PC-9 (cell line): ENCODE measurements around the gene OAS1. TPM values are rescaled to one million over a fixed set of nuclear protein-coding genes. Genes with fewer than 3 reads are reported as not detected.
A peak's percentile ranks its signal among the peaks of the same experiment; 100 is the strongest.

Source experiments
- BruUV-seq: library from RNA; stranded (reverse); fragments of 400-500 nt; replicated peaks from 2 replicates; lab custom pipeline; 2021; lab: Mats Ljungman, UMichigan
- CTCF ChIA-PET: fragments of 300-600 bp; sonication (Branson Sonifier 250); formaldehyde crosslinking; loops from one replicate; lab custom pipeline; 2022; ENCODE audit warnings: antibody characterized with exemption; lab: Charles Lee
- POLR2A ChIA-PET: fragments of 300-600 bp; sonication (Branson Sonifier 250); formaldehyde crosslinking; loops from one replicate; lab custom pipeline; 2022; ENCODE audit warnings: antibody characterized with exemption; ENCODE audit not compliant: unreplicated experiment; lab: Charles Lee
- DNase-seq, 2 experiments: peaks; one replicate each; pipeline versions ENCODE4 v3.0.0 to v3.0.0-alpha.2; 2015 to 2022; ENCODE audit warnings: mixed read lengths in 1 of 2
- H2AFZ ChIP-seq: fragments of 200-600 bp; sonication (generic); 2 replicates; pipeline ENCODE4 v1.8.1; 2017; ENCODE audit warnings: antibody characterized with exemption
- H3F3A ChIP-seq: fragments of 200-600 bp; sonication (generic); 2 replicates; pipeline ENCODE4 v1.8.1; 2017; ENCODE audit warnings: antibody characterized with exemption, mild to moderate bottlenecking, low read depth; ENCODE audit not compliant: insufficient read depth
- H3K27ac ChIP-seq: fragments of 200-600 bp; sonication (generic); 2 replicates; pipeline ENCODE4 v1.6.1; 2016; ENCODE audit warnings: mixed run types
- H3K27me3 ChIP-seq: fragments of 200-600 bp; sonication (generic); 2 replicates; pipeline ENCODE4 v1.6.1; 2016; ENCODE audit warnings: low read depth, mixed run types; ENCODE audit not compliant: insufficient read depth
- H3K36me3 ChIP-seq: fragments of 200-600 bp; sonication (generic); 2 replicates; pipeline ENCODE4 v1.6.1; 2016; ENCODE audit warnings: low read depth, mixed run types
- H3K4me1 ChIP-seq: fragments of 200-600 bp; sonication (generic); replicated peaks from 2 replicates; pipeline ENCODE4 v1.6.1; 2016; ENCODE audit warnings: mixed run types; ENCODE audit not compliant: insufficient read depth
- H3K4me2 ChIP-seq: fragments of 200-600 bp; sonication (generic); 2 replicates; pipeline ENCODE4 v1.6.1; 2017; ENCODE audit warnings: mixed run types
- H3K4me3 ChIP-seq: fragments of 200-600 bp; sonication (generic); 2 replicates; pipeline ENCODE4 v1.6.1; 2016; ENCODE audit warnings: mixed run types
- H3K79me2 ChIP-seq: fragments of 200-600 bp; sonication (generic); 2 replicates; pipeline ENCODE4 v1.6.1; 2017; ENCODE audit warnings: low read depth, mixed run types
- H3K9me2 ChIP-seq: fragments of 200-600 bp; sonication (generic); 2 replicates; pipeline ENCODE4 v1.8.1; 2017; ENCODE audit warnings: mild to moderate bottlenecking; ENCODE audit not compliant: insufficient read depth
- H3K9me3 ChIP-seq: fragments of 200-600 bp; sonication (generic); 2 replicates; pipeline ENCODE4 v1.8.1; 2016; ENCODE audit warnings: low read depth; ENCODE audit not compliant: insufficient read depth
- H4K20me1 ChIP-seq: fragments of 200-600 bp; sonication (generic); 2 replicates; pipeline ENCODE4 v1.8.1; 2017; ENCODE audit not compliant: insufficient read depth
- CTCF ChIP-seq: fragments of 200-600 bp; sonication (generic); conservative IDR thresholded peaks from 2 replicates; pipeline ENCODE4 v1.6.1; 2017; ENCODE audit warnings: mixed run types, antibody characterized with exemption, mild to moderate bottlenecking, moderate library complexity
- EZH2 ChIP-seq: fragments of 200-600 bp; sonication (generic); IDR thresholded peaks from 2 replicates; pipeline ENCODE4 v1.8.0; 2017; ENCODE audit warnings: antibody characterized with exemption, low read depth
- intact Hi-C: fragments of 100-400 bp; cut with micrococcal nuclease; formaldehyde crosslinking; loops from one replicate; pipeline ENCODE4 v1.10.0; 2022; ENCODE audit not compliant: unreplicated experiment
- total RNA-seq: library from RNA; stranded (reverse); gene quantifications from 2 replicates; pipeline ENCODE4 v1.2.3, GENCODE V29; 2021

The OAS1 gene
- total RNA-seq, 1 experiment from 2014 or later = 18.8 TPM

- H4K20me1 ChIP-seq = no peaks in the 10 kb centered on the region
- no peaks in the 10 kb centered on the region for H3K9me3 ChIP-seq
- H3K4me3 ChIP-seq = no peak overlapping the region
- CTCF ChIA-PET = no interaction called here
- H3F3A ChIP-seq = no peaks in the 10 kb centered on the region; the same call in 1 of the 2 replicates
- H3K27ac ChIP-seq = peak overlapping the region; percentile 58
- intact Hi-C loops = loop anchor here (10.0 kb wide), 2 partner anchors 89 to 249 kb away; no protein-coding TSS in a partner anchor
- no peak overlapping the region for H2AFZ ChIP-seq
- H3K4me1 ChIP-seq = peaks cover 18% of the 10 kb centered on the region
- TF ChIP-seq EZH2 = no peak
- TF ChIP-seq CTCF = no peak
- BruUV-seq = no TSS peak
- no peaks in the 10 kb centered on the region for H3K9me2 ChIP-seq
- H3K27me3 ChIP-seq = no peaks in the 10 kb centered on the region
- H3K4me2 ChIP-seq = no peak overlapping the region
- H3K36me3 ChIP-seq = no peaks in the 10 kb centered on the region
- POLR2A ChIA-PET = interaction anchor here (0.6 kb wide), 1 partner anchor 103 kb away, joined by 4 read pairs; no protein-coding TSS in a partner anchor
- no peaks in the 10 kb centered on the region for H3K79me2 ChIP-seq
- DNase-seq = no peak
These were observed 1.2 kb upstream of the OAS1 start for GRCh38 chr12:112905451-112906089.

- TF ChIP-seq CTCF (no peak), EZH2 (no peak)
- H3K36me3 ChIP-seq = no peaks in the 10 kb centered on the region
- H3K9me2 ChIP-seq = no peaks in the 10 kb centered on the region
- no peaks in the 10 kb centered on the region; the same call in 1 of the 2 replicates for H3F3A ChIP-seq
- H3K79me2 ChIP-seq = no peaks in the 10 kb centered on the region
- no peaks in the 10 kb centered on the region for H3K9me3 ChIP-seq
- H3K4me2 ChIP-seq = peak overlapping the region; percentile 71
- H3K27ac ChIP-seq = 0 out of 2 replicates have a peak overlapping the region, but pooled peaks have one; percentile 58
- no TSS peak for BruUV-seq
- intact Hi-C loops = loop anchor here (10.0 kb wide), 2 partner anchors 87 to 247 kb away; no protein-coding TSS in a partner anchor
- H3K27me3 ChIP-seq = no peaks in the 10 kb centered on the region
- DNase-seq = no peak
- peak overlapping the region; percentile 33; the same call in 1 of the 2 replicates for H2AFZ ChIP-seq
- POLR2A ChIA-PET = interaction anchor here (0.5 to 0.7 kb wide), 2 partner anchors 18 to 150 kb away, joined by 3 to 5 read pairs; no protein-coding TSS in a partner anchor
- CTCF ChIA-PET = interaction anchor here (0.7 kb wide), 2 partner anchors 10 to 31 kb away, joined by 3 read pairs; partner anchors contain the start of gene OAS3
- H3K4me3 ChIP-seq = peak overlapping the region; percentile 48
- peaks cover 18% of the 10 kb centered on the region for H3K4me1 ChIP-seq
- H4K20me1 ChIP-seq = no peaks in the 10 kb centered on the region
These were observed 824 bp downstream of the OAS1 start for GRCh38 chr12:112907415-112908157.

GRCh38 chr12:112908548-112908947 lies 1.8 kb downstream of the OAS1 start:
- no peak for DNase-seq
- no peak overlapping the region for H2AFZ ChIP-seq
- intact Hi-C loops = loop anchor here (10.0 kb wide), 2 partner anchors 86 to 246 kb away; no protein-coding TSS in a partner anchor
- H3K79me2 ChIP-seq = no peaks in the 10 kb centered on the region
- no peaks in the 10 kb centered on the region for H3K9me2 ChIP-seq
- H3K4me2 ChIP-seq = no peak overlapping the region
- no peaks in the 10 kb centered on the region for H3K27me3 ChIP-seq
- no peaks in the 10 kb centered on the region for H4K20me1 ChIP-seq
- H3K4me3 ChIP-seq = no peak overlapping the region
- no peaks in the 10 kb centered on the region for H3K9me3 ChIP-seq
- POLR2A ChIA-PET = no interaction called here
- H3K36me3 ChIP-seq = no peaks in the 10 kb centered on the region
- no peaks in the 10 kb centered on the region; the same call in 1 of the 2 replicates for H3F3A ChIP-seq
- no peak overlapping the region for H3K27ac ChIP-seq
- CTCF ChIA-PET = no interaction called here
- TF ChIP-seq EZH2 (no peak), CTCF (no peak)
- peaks cover 18% of the 10 kb centered on the region for H3K4me1 ChIP-seq
- BruUV-seq = no TSS peak
